Activated CD4-positive, alpha-beta T cell treated with anti-CD3 and anti-CD28 coated beads, Interleukin-2, amount 50 U/mL, for 4 hours (primary cell): ENCODE data around the gene SLITRK6.
"Not testable (repeated sequence)": the region's sequence is repeated elsewhere in the genome, so short reads cannot be mapped to it uniquely, and the experiment has no call there.

ENCODE experiments used
- DNase-seq, 2 experiments: peaks; one replicate each; pipeline ENCODE4 v3.0.0-alpha.2; 2020

The SLITRK6 gene

GRCh38 chr13:85799097-85799582 lies at the start of gene SLITRK6:
SLITRK6 (minus strand) TSS chr13:85799419; CDS start chr13:85796508, 2,911 bp downstream.
- no peak for DNase-seq

GRCh38 chr13:85847012-85847411 lies 47.8 kb upstream of the SLITRK6 start:
- no peak for DNase-seq

GRCh38 chr13:85841427-85841826 lies 42.2 kb upstream of the SLITRK6 start:
- DNase-seq = no peak

GRCh38 chr13:85833921-85834320 lies 34.7 kb upstream of the SLITRK6 start:
- no peak for DNase-seq

GRCh38 chr13:85828094-85828684 lies 29.0 kb upstream of the SLITRK6 start:
- DNase-seq = no peak

- DNase-seq = no peak
These were observed 26.2 kb upstream of the SLITRK6 start for GRCh38 chr13:85825454-85825853.

GRCh38 chr13:85823832-85824231 lies 24.6 kb upstream of the SLITRK6 start:
- no peak for DNase-seq

GRCh38 chr13:85819513-85819912 lies 20.3 kb upstream of the SLITRK6 start:
- DNase-seq = no peak

GRCh38 chr13:85816413-85816812 lies 17.2 kb upstream of the SLITRK6 start:
- DNase-seq = no peak

GRCh38 chr13:85812282-85812681 lies 13.1 kb upstream of the SLITRK6 start:
- no peak for DNase-seq

- DNase-seq = no peak
These were observed 9.6 kb upstream of the SLITRK6 start for GRCh38 chr13:85808811-85809210.

- DNase-seq = no peak
These were observed 7.4 kb upstream of the SLITRK6 start for GRCh38 chr13:85806553-85807175.

GRCh38 chr13:85798556-85798955 lies 663 bp downstream of the SLITRK6 start:
- no peak for DNase-seq

- no peak for DNase-seq
These were observed 1.9 kb downstream of the SLITRK6 start for GRCh38 chr13:85797311-85797710.

- DNase-seq = no peak
These were observed 14.0 kb downstream of the SLITRK6 start for GRCh38 chr13:85785205-85785604.

- no peak for DNase-seq
These were observed 26.9 kb downstream of the SLITRK6 start for GRCh38 chr13:85772367-85772766.

- DNase-seq = no peak
These were observed 27.4 kb downstream of the SLITRK6 start for GRCh38 chr13:85771856-85772255.

GRCh38 chr13:85768946-85769345 lies 30.3 kb downstream of the SLITRK6 start:
- DNase-seq = no peak

GRCh38 chr13:85755123-85755522 lies 44.1 kb downstream of the SLITRK6 start:
- no peak for DNase-seq

- not testable (repeated sequence) for DNase-seq
These were observed 55.9 kb downstream of the SLITRK6 start for GRCh38 chr13:85743201-85743770.
